ENCODE results near the gene GPR35.
"Not testable (repeated sequence)": the region's sequence is repeated elsewhere in the genome, so short reads cannot be mapped to it uniquely, and the experiment has no call there.

The GPR35 gene

DNA sequence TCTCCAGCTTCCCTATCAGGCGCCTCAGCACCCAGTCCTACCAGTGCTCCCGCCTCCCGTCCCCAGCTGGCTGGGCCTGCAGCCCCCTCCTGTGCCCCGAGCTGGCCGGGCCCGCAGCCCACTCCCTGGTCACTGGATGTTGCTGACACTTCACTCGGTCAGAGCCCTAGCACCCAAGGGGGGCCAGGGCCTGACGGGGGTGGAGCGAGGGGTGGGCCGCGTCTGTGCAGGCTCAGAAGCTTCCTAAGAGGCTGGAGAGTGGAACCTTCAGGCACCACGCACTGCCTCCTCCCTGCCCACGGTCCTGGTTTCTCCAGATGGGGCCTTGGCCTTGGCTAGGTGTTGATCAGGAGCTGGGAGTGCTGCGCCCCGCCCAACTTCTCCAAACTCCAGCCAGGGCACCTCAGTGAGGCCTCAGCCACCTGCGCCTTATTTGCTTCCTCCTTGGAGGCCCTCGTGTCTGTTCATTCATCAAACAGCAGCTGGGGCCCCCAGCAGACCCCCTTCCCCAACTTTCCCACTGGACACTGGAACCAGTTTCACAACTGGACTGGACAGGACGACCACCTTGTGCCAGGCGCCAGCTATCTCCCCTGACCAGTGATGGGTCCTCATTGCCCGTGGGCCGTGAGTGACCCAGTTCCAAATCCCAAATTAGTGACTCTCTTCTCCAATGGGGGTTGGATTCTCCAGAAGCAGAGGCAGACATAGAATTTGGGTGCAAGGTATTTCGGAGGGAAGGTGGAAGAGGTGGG, 22.0 kb upstream of the GPR35 start:
- H3K27ac Mint-ChIP-seq: no peak overlapping the region
- H3K4me3 Mint-ChIP-seq: no peak overlapping the region
- H3K4me1 Mint-ChIP-seq (ENCODE audit: low read depth): no peaks in the 10 kb centered on the region
- H3K9me3 Mint-ChIP-seq: no peaks in the 10 kb centered on the region
- H3K27me3 Mint-ChIP-seq: no peaks in the 10 kb centered on the region
- H3K36me3 Mint-ChIP-seq (ENCODE audit: low read depth): peaks cover 33% of the 10 kb centered on the region
- peak; percentile 24 for DNase-seq

- DNase-seq: peak; percentile 12
- H3K36me3 Mint-ChIP-seq (ENCODE audit: low read depth): peaks cover 27% of the 10 kb centered on the region
- H3K27me3 Mint-ChIP-seq: no peaks in the 10 kb centered on the region
- no peak overlapping the region for H3K27ac Mint-ChIP-seq
- no peaks in the 10 kb centered on the region for H3K9me3 Mint-ChIP-seq
- peaks cover under 1% of the 10 kb centered on the region for H3K4me1 Mint-ChIP-seq (ENCODE audit: low read depth)
- no peak overlapping the region for H3K4me3 Mint-ChIP-seq
Measured at GRCh38 chr2:240603846-240604245, 21.4 kb upstream of the GPR35 start.

DNA sequence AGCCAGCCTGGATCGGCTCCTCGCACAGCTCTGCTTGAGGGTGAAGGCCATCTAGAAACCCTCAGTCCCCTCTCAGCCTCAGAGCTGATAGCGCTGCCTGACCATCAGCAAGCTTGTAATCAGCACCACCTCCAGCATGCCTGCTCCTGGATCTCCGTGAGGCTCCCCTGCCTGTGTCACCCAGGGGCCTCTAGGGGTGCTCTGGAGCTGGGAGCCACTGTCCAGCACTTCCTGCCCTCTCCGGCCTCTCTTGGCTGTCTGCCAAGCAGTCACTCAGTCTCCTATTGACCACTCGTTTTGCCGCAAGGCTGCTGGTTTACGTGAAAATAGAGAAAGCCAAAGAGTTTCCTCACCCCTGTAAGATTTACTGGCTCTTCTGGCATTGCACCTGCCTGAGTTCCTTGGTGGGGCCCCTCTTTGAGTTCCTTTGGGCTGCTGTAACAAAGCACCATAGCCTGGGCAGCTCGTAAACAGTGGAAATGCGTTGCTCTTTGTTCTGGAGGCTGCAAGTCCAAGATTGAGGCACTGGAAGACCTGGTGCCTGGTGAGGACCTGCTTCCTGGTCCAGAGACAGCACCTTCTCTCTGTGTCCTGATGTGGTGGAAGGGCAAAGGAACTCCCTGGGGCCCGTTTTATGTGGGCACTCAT, 20.9 kb upstream of the GPR35 start:
- H3K9me3 Mint-ChIP-seq: no peaks in the 10 kb centered on the region
- DNase-seq: peak; percentile 32
- peaks cover 4% of the 10 kb centered on the region for H3K4me1 Mint-ChIP-seq (ENCODE audit: low read depth)
- H3K4me3 Mint-ChIP-seq: no peak overlapping the region
- H3K36me3 Mint-ChIP-seq (ENCODE audit: low read depth): peaks cover 22% of the 10 kb centered on the region
- H3K27me3 Mint-ChIP-seq: no peaks in the 10 kb centered on the region
- H3K27ac Mint-ChIP-seq: no peak overlapping the region

DNA sequence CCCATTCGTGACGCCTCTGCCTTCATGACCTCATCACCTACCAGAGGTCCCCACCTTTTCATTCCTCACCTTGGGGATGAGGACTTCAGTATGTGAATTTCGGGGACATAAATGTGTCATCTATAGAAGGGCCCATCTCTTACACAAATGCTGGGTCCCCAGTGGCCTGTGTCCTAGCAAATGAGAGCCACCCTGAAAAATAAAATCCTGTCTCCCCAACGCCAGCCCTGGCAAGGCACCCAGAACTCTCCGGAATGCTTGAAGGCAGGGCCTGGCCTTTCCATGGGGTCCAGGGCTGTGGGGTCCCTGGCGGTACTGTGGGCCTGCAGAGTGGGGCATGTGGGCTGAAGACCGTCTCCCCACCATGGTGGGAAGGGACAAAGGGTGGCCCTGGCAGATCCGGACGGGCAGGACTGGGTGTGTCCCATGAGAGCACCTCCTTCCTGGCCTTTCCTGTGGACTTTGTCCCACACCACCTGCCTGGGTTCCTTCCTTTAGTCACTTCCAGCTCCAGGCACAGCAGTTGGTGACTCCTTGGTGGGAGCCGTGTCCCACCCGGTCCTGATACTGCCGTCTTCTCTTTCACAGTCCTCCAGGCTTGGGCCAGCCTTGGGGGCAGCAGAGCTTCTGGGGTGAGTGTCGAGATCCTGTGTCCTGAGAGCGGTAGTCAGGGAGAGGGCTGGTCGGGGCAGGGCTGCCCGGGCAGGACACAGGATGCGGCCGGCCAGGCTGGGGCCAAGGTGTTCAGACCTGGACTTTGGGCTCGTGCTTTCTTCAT, 20.2 kb upstream of the GPR35 start:
- Mint-ChIP-seq H3K9me3 (no peaks in the 10 kb centered on the region), H3K27me3 (no peaks in the 10 kb centered on the region), H3K4me3 (no peak overlapping the region), H3K27ac (no peak overlapping the region), H3K36me3 (ENCODE audit: low read depth) (peaks cover 14% of the 10 kb centered on the region), H3K4me1 (ENCODE audit: low read depth) (peaks cover 4% of the 10 kb centered on the region)
- DNase-seq: peak; percentile 25

- H3K4me3 Mint-ChIP-seq: no peak overlapping the region
- peaks cover 4% of the 10 kb centered on the region for H3K4me1 Mint-ChIP-seq (ENCODE audit: low read depth)
- H3K27ac Mint-ChIP-seq: no peak overlapping the region
- peak; percentile 24 for DNase-seq
- no peaks in the 10 kb centered on the region for H3K9me3 Mint-ChIP-seq
- peaks cover 8% of the 10 kb centered on the region for H3K36me3 Mint-ChIP-seq (ENCODE audit: low read depth)
- H3K27me3 Mint-ChIP-seq: no peaks in the 10 kb centered on the region
Measured at GRCh38 chr2:240605867-240606743, 19.2 kb upstream of the GPR35 start.

DNA sequence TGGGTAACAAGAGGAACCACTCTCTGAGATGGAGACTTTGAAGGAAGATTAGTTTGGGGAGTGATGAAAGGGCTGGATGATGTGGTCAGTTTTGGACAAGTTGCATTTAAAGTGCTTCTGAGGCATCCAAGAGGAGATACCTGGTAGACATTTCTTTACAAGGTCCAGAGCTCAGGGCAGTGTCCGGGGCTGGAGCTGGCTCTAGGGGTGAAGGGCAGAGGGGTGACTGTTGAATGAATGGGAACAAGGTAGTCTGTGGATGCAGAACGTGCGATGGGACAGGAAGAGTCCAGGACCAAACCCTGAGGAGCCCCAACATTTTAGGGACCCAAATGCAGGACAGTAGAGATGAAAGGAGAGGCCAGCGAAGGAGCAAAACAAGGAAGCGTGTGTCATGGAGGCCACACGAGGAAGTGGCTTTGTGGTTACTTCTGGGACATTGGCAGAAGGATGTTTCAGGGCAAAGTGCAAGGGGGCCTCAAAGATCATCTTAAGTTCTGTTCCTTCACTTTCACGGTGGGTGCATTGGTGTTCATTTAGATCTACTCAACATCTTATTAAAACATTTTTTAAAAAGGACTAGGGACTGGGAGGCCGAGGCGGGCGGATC, 13.6 kb upstream of the GPR35 start:
- Mint-ChIP-seq H3K4me3 (peak overlapping the region; percentile 39), H3K9me3 (peaks cover 1% of the 10 kb centered on the region), H3K36me3 (ENCODE audit: low read depth) (peaks cover 10% of the 10 kb centered on the region), H3K27ac (peak overlapping the region; percentile 22), H3K4me1 (ENCODE audit: low read depth) (peaks cover 14% of the 10 kb centered on the region), H3K27me3 (no peaks in the 10 kb centered on the region)
- peak; percentile 26 for DNase-seq

DNA sequence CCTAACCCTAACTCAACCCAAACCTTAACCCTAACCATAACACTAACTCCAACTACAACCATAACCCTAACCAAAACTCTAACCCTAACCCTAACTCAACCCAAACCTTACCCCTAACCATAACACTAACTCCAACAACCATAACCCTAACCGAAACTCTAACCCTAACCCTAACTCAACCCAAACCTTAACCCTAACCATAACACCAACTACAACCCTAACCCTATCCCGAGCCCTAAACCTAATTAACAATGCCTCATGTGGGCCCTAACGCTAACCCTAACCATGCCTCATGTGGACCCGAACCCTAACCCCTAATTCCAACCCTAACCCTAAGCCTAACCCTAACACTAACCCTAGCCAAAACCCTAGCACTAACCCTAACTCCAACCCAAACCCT, 11.5 kb upstream of the GPR35 start:
- DNase-seq: no peak
- Mint-ChIP-seq H3K9me3 (peaks cover 4% of the 10 kb centered on the region), H3K36me3 (ENCODE audit: low read depth) (peaks cover 19% of the 10 kb centered on the region), H3K4me3 (no peak overlapping the region), H3K27me3 (no peaks in the 10 kb centered on the region), H3K4me1 (ENCODE audit: low read depth) (peaks cover 15% of the 10 kb centered on the region), H3K27ac (no peak overlapping the region)

DNA sequence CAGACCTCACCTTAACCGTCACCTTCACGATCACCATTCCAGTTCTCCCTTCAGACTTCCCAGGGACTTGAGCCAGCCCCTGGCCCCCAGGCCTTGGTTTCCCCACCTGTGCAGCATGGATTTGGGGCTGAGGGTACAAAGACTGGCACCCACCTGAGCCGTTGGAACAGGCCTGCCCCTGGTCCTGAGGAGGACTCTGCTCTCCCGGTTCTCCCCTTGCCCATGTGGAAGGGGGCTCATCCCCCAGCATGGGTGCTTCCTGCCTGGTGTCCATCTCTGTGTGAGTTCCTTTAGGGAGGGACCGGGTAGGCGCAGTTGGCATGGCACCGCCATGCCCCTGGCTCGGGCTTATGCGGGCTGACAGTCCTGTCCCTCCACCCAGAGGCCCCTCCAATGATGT, 10.9 kb upstream of the GPR35 start:
- Mint-ChIP-seq H3K4me1 (ENCODE audit: low read depth) (peaks cover 14% of the 10 kb centered on the region), H3K4me3 (no peak overlapping the region), H3K27me3 (no peaks in the 10 kb centered on the region), H3K27ac (no peak overlapping the region), H3K9me3 (peaks cover 4% of the 10 kb centered on the region), H3K36me3 (ENCODE audit: low read depth) (peaks cover 23% of the 10 kb centered on the region)
- DNase-seq: peak; percentile 19

GRCh38 chr2:240615396-240615795, 9.9 kb upstream of the GPR35 start:
- peaks cover 19% of the 10 kb centered on the region for H3K4me1 Mint-ChIP-seq (ENCODE audit: low read depth)
- H3K36me3 Mint-ChIP-seq (ENCODE audit: low read depth): peaks cover 23% of the 10 kb centered on the region
- no peak overlapping the region for H3K27ac Mint-ChIP-seq
- no peak for DNase-seq
- no peak overlapping the region for H3K4me3 Mint-ChIP-seq
- H3K9me3 Mint-ChIP-seq: peaks cover 4% of the 10 kb centered on the region
- H3K27me3 Mint-ChIP-seq: no peaks in the 10 kb centered on the region

DNA sequence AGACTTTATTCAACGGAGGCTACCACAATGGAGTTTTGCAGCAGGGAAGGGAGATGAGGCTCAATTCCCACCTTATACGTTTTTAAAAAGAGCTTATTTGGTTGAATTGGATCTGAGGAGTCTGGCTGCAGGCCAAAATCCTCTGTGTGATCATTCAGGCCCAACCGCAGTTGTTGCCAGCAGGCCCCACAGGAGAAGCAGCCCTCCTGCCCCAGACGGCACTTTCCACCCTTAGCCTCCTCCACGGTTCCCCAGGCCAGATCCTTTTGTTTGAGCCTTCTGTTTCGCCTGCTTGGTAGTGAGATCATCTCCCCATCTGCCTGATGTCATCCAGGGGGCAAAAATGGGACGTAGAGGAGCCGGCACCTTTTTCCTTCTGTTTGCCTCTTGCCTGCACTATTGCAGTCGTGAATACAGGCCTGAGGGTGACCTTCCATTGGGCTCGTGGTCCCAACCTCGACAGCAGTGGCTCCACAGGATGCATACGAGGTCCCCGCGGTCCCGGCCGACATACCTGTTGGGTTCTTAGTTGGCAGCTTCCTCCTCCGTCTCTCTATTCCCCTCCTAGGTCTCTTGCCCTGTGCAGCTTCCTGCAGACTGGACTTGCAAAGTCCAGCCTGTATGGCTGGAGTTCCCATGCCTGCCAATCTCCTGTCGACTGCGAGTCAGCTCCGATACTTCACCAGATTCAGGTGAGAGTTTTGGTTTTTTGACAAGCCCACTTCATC, 9.3 kb upstream of the GPR35 start:
- H3K27me3 Mint-ChIP-seq: no peaks in the 10 kb centered on the region
- peaks cover 4% of the 10 kb centered on the region for H3K9me3 Mint-ChIP-seq
- no peak overlapping the region for H3K4me3 Mint-ChIP-seq
- no peak for DNase-seq
- peaks cover 23% of the 10 kb centered on the region for H3K36me3 Mint-ChIP-seq (ENCODE audit: low read depth)
- peaks cover 23% of the 10 kb centered on the region for H3K4me1 Mint-ChIP-seq (ENCODE audit: low read depth)
- no peak overlapping the region for H3K27ac Mint-ChIP-seq

GRCh38 chr2:240616860-240617666, 8.2 kb upstream of the GPR35 start:
- peak; percentile 28 for DNase-seq
- not testable (repeated sequence) for H3K4me3 Mint-ChIP-seq, H3K9me3 Mint-ChIP-seq, H3K27ac Mint-ChIP-seq, H3K27me3 Mint-ChIP-seq
- Mint-ChIP-seq H3K4me1 (ENCODE audit: low read depth) (peaks cover 24% of the 10 kb centered on the region), H3K36me3 (ENCODE audit: low read depth) (peaks cover 16% of the 10 kb centered on the region)

- H3K9me3 Mint-ChIP-seq: peaks cover 4% of the 10 kb centered on the region
- no peaks in the 10 kb centered on the region for H3K27me3 Mint-ChIP-seq
- peaks cover 16% of the 10 kb centered on the region for H3K36me3 Mint-ChIP-seq (ENCODE audit: low read depth)
- H3K27ac Mint-ChIP-seq: no peak overlapping the region
- no peak for DNase-seq
- no peak overlapping the region for H3K4me3 Mint-ChIP-seq
- H3K4me1 Mint-ChIP-seq (ENCODE audit: low read depth): peaks cover 34% of the 10 kb centered on the region
Measured at GRCh38 chr2:240618776-240619175, 6.5 kb upstream of the GPR35 start.
